ENCODE measurements around the gene ZNF853.

GRCh38 chr7:6613706-6614105 lies 1.7 kb upstream of the ZNF853 start:
- TF ChIP-seq EP300 (IDR thresholded peaks at IDR 0.05; ENCODE audit: borderline replicate concordance in 1 of 2, low read depth in 1 of 2, low read length in 1 of 2) (no peak), JUND (IDR thresholded peaks at IDR 0.05) (no peak), NFIC (IDR thresholded peaks at IDR 0.05; ENCODE audit: borderline replicate concordance) (no peak), CTCF (IDR thresholded peaks at IDR 0.05) (no peak), REST (IDR thresholded peaks at IDR 0.05; ENCODE audit: low read depth, low read length) (no peak), POLR2AphosphoS5 (IDR thresholded peaks at IDR 0.05; ENCODE audit: low read depth, low read length) (no peak), MXI1 (IDR thresholded peaks at IDR 0.05; ENCODE audit: low read depth, low read length) (no peak)
